Lower leg skin (tissue), 4 donors: Measurements from ENCODE around the gene ZEB2. TPM values are rescaled to one million over a fixed set of nuclear protein-coding genes. Genes with fewer than 3 reads are reported as not detected.

Experiments used
- DNase-seq, 2 donors: peaks; one replicate each; pipeline ENCODE4 v3.0.0-alpha.2; 2019; ENCODE audit warnings: low spot score in 2 of 2
- H3K4me3 ChIP-seq: fragments of 200-600 bp; sonication (generic); 2 replicates; pipeline ENCODE4 v1.5.1; 2017; ENCODE audit warnings: mild to moderate bottlenecking, low read depth; ENCODE audit not compliant: poor library complexity, severe bottlenecking
- CTCF ChIP-seq, 3 donors: fragments of 450-650 bp; IDR thresholded peaks; one replicate each; pipeline ENCODE4 v1.5.1; 2016; ENCODE audit warnings: antibody characterized with exemption in 3 of 3, mild to moderate bottlenecking in 3 of 3, moderate library complexity in 2 of 3
- POLR2A ChIP-seq, 2 donors: fragments of 450-650 bp; IDR thresholded peaks; one replicate each; pipeline ENCODE4 v1.6.1; 2016 to 2017; ENCODE audit warnings: antibody characterized with exemption in 2 of 2, mild to moderate bottlenecking in 1 of 2, moderate library complexity in 1 of 2
- WGBS, 2 donors: methylation state at CpG; one replicate each; pipeline ENCODE4 v1.1.5; 2018; 5-methylcytosine and 5-hydroxymethylcytosine counted together
- intact Hi-C: fragments of 100-400 bp; cut with DNase I; formaldehyde crosslinking; loops from one replicate; pipeline ENCODE4 v1.15.0; 2023; ENCODE audit warnings: low total_unique reads
- total RNA-seq, 4 donors: library from RNA; depleted of rRNA; stranded (reverse); fragments of >200 nt; gene quantifications; one replicate each; pipeline ENCODE4 v1.1.0, GENCODE V29; 2016

ZEB2 gene
- total RNA-seq, 4 donors from 2014 or later = 13.8 to 38.8 (median 30.3) TPM

DNA sequence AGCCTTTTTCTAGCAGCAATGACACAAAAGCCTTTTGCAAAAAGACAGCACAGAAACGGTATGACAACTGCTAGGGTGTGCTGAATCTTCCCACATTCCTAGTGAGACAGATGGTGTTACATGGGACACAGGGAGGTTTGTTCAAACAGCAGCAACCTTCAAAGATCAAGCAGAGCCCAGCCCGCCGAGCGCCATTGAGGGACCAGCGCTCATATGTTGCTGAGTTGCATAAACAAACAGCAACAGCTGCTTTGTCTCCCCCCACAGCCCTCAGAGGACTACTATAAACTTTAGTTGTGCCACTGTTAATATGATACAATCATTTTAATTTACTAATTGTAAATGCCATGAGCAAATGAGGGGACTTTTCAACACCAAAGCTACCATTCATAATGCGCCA lies 117.7 kb downstream of the ZEB2 start:
- no peak for DNase-seq
- WGBS, 2 donors = 48 to 63% methylated on average over 6 of the region's 6 CpGs
- TF ChIP-seq CTCF (IDR thresholded peaks at IDR 0.05) (no peak), POLR2A (IDR thresholded peaks at IDR 0.05) (no peak)
- H3K4me3 ChIP-seq = no peak overlapping the region
- intact Hi-C loops = no loop called here

GRCh38 chr2:144401036-144401435 lies 118.9 kb downstream of the ZEB2 start:
- WGBS, 2 donors = 94 to 96% methylated on average over 3 of the region's 3 CpGs
- intact Hi-C loops = no loop called here

DNA sequence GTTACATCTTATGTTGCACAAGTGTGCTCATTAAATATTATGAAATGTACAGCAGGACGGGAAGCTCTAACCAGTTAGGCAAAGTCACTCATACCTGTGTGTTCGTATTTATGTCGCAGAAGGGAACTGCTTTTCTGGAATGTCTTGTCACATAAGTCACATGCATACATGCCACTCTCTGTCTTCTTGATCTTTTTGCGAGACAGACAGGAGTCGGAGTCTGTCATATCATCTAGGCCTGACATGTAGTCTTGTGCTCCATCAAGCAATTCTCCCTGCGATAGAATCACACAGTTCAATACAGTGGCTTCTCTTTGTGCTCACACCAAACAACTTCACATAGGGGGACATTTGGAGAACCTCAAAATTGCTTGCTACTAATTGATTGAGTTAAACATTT lies 123.6 kb downstream of the ZEB2 start:
- DNase-seq = no peak
- TF ChIP-seq CTCF (IDR thresholded peaks at IDR 0.05) (no peak), POLR2A (IDR thresholded peaks at IDR 0.05) (no peak)
- WGBS, 2 donors = 83 to 84% methylated on average over 6 of the region's 6 CpGs
- intact Hi-C loops = no loop called here
- no peak overlapping the region for H3K4me3 ChIP-seq

More at GRCh38 chr2:144401036-144401435, 118.9 kb downstream of the ZEB2 start:
- H3K4me3 ChIP-seq = no peak overlapping the region
- no peak for DNase-seq
- TF ChIP-seq POLR2A (IDR thresholded peaks at IDR 0.05) = no peak
- no peak for TF ChIP-seq CTCF (IDR thresholded peaks at IDR 0.05)

- intact Hi-C loops = no loop called here
- no peak for DNase-seq
- TF ChIP-seq CTCF (IDR thresholded peaks at IDR 0.05) = no peak
- TF ChIP-seq POLR2A (IDR thresholded peaks at IDR 0.05) = no peak
- 52 to 72% methylated on average over 1 of the region's 1 CpG for WGBS, 2 donors
- no peak overlapping the region for H3K4me3 ChIP-seq
These were observed 129.4 kb downstream of the ZEB2 start for GRCh38 chr2:144390424-144391020.

DNA sequence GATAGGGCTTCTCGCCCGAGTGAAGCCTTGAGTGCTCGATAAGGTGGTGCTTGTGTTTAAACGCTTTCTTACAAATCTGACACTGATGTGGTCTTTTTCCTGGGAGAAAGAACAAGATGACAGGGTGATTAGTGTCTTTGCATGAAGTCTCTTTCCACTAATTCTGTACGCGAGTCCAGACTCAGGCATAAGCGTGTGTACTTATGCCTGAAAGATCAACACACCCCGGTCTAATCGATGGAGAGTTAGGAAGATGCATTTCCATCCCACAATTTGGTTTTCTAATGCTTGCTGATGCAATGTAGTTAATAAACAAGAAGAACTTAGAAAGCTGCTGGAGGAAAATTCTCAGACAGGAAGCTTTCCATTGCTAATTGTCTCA lies 130.0 kb downstream of the ZEB2 start:
- no peak overlapping the region for H3K4me3 ChIP-seq
- no peak for DNase-seq
- TF ChIP-seq POLR2A (IDR thresholded peaks at IDR 0.05) = no peak
- TF ChIP-seq CTCF (IDR thresholded peaks at IDR 0.05) = no peak
- intact Hi-C loops = no loop called here
- WGBS, 2 donors = 56 to 61% methylated on average over 9 of the region's 9 CpGs
